NB4 (cell line): ENCODE data around the gene EVI5.
A peak's percentile ranks its signal among the peaks of the same experiment; 100 is the strongest.

Source experiments
- DNase-seq: peaks from one replicate; pipeline ENCODE4 v3.0.0; 2010; ENCODE audit warnings: low read depth
- H3K4me3 ChIP-seq: one replicate; pipeline ENCODE4 v1.5.1; 2011; ENCODE audit warnings: mild to moderate bottlenecking, low read depth, low read length, moderate library complexity
- CTCF ChIP-seq: IDR thresholded peaks from one replicate; pipeline ENCODE4 v1.5.1; 2012; ENCODE audit warnings: low read depth, low read length
- MYC ChIP-seq: IDR thresholded peaks from 2 replicates; pipeline ENCODE4 v1.6.1; 2011; ENCODE audit warnings: low read depth, low read length
- POLR2A ChIP-seq: IDR thresholded peaks from 2 replicates; pipeline ENCODE4 v1.6.1; 2011; ENCODE audit warnings: mild to moderate bottlenecking; ENCODE audit not compliant: insufficient read length; ENCODE audit errors: extremely low read depth
- TF ChIP-seq, protein P1 (sequence below): IDR thresholded peaks from 2 replicates; pipeline ENCODE4 v1.6.1; 2011; ENCODE audit warnings: low read depth, low read length

The EVI5 gene

GRCh38 chr1:92479587-92479986 lies 305.3 kb downstream of the EVI5 start:
- DNase-seq = no peak
- peak overlapping the region; percentile 99 for H3K4me3 ChIP-seq
- TF ChIP-seq MYC (no peak), POLR2A (no peak), CTCF (no peak)
- TF ChIP-seq, protein P1, sequence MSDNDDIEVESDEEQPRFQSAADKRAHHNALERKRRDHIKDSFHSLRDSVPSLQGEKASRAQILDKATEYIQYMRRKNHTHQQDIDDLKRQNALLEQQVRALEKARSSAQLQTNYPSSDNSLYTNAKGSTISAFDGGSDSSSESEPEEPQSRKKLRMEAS = no peak

DNA sequence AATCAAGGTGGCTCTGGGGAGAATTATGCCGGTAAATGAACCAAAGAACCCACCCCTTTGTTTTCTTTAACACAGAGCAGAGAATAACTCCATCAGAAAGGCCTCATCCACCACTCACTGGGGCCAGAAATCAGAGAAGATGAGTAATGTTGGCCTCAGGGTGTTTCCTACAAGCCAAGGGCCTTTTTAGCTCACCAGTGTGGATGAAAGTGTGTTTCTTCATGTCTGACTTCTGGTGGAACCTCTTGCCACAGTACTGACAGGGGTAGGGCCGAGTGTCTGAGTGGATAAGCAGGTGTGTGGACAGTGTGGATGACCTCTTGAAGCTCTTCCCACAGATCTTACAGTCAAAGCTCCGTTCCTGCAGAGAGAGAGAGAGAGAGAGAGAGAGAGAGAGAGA lies 306.5 kb downstream of the EVI5 start:
- peak overlapping the region; percentile 99 for H3K4me3 ChIP-seq
- DNase-seq = peak; percentile 64
- TF ChIP-seq CTCF = no peak
- TF ChIP-seq MYC = no peak
- no peak for TF ChIP-seq POLR2A
- TF ChIP-seq, protein P1 = no peak

GRCh38 chr1:92476071-92476631 lies 308.8 kb downstream of the EVI5 start:
- peak overlapping the region; percentile 99 for H3K4me3 ChIP-seq
- DNase-seq = peak; percentile 93
- TF ChIP-seq MYC (peak; percentile 98), CTCF (no peak), POLR2A (peak; percentile 35)
- TF ChIP-seq, protein P1 = peak; percentile 99

- no peak for TF ChIP-seq MYC
- no peak for TF ChIP-seq CTCF
- TF ChIP-seq POLR2A = no peak
- TF ChIP-seq, protein P1 = no peak
- peak overlapping the region; percentile 53 for H3K4me3 ChIP-seq
- DNase-seq = no peak
Observed at GRCh38 chr1:92475029-92475428, 309.9 kb downstream of the EVI5 start.

GRCh38 chr1:92473781-92474495 lies 311.0 kb downstream of the EVI5 start:
- no peak for DNase-seq
- no peak for TF ChIP-seq POLR2A
- H3K4me3 ChIP-seq = peak overlapping the region; percentile 53

DNA sequence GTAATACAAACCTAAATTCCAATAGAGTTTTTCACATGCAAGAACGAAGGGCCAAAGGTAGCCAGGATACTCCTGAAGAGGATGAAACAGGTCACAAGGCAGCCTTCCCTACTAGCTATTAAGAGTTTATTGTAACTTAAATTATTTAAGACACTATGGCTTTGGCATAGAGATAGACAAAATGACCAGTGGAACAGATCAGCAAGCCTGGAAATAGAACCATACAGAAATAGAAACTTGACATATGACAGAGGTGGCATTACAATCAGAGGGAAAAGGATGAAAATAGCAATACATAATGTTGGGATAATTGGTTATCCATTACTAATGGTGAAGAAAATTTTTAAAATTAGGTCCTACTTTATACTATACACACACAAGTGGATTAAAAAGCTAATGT lies 314.7 kb downstream of the EVI5 start:
- TF ChIP-seq CTCF (no peak), POLR2A (no peak), MYC (no peak)
- TF ChIP-seq, protein P1 = no peak
- H3K4me3 ChIP-seq = no peak overlapping the region
- no peak for DNase-seq
